ENCODE results near the gene NTM.

NTM gene

DNA sequence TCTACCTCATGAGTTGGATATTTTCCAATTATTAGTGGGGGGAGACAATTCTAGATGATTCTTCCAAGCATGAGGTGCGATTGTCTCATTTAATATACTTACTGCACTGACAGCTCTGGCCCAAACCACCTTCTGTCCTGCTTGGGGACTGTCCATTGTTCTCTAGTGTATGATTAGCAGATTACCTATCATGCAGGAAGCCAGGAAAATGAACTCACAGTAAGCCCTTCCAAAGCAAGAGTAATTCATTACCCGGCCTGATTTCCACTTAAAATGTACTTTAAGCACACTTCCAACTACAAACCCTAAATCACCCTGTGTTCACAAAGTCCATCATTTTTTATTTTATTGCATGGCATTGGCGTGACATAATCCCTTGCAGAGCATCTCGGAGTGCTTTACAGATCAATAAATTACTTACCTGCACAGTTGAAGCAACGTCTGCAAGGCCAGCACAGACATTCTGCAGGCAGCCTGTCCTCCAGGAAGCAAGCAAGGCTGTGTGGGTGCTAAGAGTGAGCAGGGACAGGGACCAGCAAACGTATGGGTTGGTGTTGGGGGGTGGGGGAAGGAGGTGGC lies 838.2 kb downstream of the NTM start:
- DNase-seq = no peak
- Histone ChIP-seq H3K4me1 (no peaks in the 10 kb centered on the region), H3K9me3 (no peaks in the 10 kb centered on the region), H3K27me3 (no peaks in the 10 kb centered on the region), H3K4me3 (ENCODE audit: low read depth, low read length) (no peak overlapping the region), H3K36me3 (no peaks in the 10 kb centered on the region)
- TF ChIP-seq, protein P1, sequence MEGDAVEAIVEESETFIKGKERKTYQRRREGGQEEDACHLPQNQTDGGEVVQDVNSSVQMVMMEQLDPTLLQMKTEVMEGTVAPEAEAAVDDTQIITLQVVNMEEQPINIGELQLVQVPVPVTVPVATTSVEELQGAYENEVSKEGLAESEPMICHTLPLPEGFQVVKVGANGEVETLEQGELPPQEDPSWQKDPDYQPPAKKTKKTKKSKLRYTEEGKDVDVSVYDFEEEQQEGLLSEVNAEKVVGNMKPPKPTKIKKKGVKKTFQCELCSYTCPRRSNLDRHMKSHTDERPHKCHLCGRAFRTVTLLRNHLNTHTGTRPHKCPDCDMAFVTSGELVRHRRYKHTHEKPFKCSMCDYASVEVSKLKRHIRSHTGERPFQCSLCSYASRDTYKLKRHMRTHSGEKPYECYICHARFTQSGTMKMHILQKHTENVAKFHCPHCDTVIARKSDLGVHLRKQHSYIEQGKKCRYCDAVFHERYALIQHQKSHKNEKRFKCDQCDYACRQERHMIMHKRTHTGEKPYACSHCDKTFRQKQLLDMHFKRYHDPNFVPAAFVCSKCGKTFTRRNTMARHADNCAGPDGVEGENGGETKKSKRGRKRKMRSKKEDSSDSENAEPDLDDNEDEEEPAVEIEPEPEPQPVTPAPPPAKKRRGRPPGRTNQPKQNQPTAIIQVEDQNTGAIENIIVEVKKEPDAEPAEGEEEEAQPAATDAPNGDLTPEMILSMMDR (IDR thresholded peaks at IDR 0.05; ENCODE audit: low read depth, low read length) = no peak

DNA sequence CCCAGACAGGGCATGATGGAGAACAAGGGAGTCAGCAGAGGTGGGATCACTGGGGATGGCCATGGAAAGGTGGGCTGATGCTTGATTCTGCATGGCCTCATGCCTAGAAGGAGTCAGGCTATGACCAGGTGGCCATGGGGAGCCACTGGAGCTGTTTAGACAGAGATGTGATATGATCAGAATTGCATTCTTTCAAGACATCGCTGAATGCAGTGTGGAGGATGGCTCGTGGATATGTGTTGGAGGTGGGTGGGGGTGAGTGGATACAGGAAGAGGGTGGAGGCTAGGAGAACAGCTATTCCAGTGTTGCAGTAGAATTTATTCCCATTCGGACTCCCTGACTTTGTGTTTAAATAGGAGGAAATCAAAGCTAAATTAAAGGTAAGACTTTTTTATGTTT lies 841.1 kb downstream of the NTM start:
- Histone ChIP-seq H3K9me3 (no peaks in the 10 kb centered on the region; the same call in 1 of the 2 replicates), H3K36me3 (no peaks in the 10 kb centered on the region), H3K4me3 (ENCODE audit: low read depth, low read length) (no peak overlapping the region), H3K4me1 (no peaks in the 10 kb centered on the region), H3K27me3 (no peaks in the 10 kb centered on the region)
- TF ChIP-seq, protein P1 (IDR thresholded peaks at IDR 0.05; ENCODE audit: low read depth, low read length) = no peak
- DNase-seq = no peak

DNA sequence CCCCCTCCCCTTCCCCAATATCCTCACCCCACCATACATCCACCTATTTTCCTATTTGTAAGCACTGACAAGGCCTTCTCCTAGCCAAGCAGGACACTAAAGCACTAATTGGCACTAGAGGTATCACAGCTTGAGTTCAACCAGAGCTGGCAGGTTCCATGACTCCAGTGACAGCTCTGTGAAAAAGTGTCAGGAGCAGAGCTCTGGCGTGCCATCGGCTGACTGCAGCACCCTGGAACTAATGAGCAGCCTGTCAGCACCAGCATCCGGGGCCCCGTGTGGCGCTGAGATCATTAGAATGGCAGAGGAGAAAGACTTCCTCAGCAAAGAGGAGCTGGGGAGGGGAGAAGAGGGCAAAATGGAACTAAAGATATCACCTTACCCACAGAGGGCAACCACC lies 847.4 kb downstream of the NTM start:
- H3K4me3 ChIP-seq (ENCODE audit: low read depth, low read length) = no peak overlapping the region
- no peaks in the 10 kb centered on the region for H3K4me1 ChIP-seq
- H3K36me3 ChIP-seq = no peaks in the 10 kb centered on the region
- no peaks in the 10 kb centered on the region; the same call in 1 of the 2 replicates for H3K9me3 ChIP-seq
- TF ChIP-seq, protein P1 (IDR thresholded peaks at IDR 0.05; ENCODE audit: low read depth, low read length) = no peak
- H3K27me3 ChIP-seq = no peaks in the 10 kb centered on the region
- DNase-seq = no peak

DNA sequence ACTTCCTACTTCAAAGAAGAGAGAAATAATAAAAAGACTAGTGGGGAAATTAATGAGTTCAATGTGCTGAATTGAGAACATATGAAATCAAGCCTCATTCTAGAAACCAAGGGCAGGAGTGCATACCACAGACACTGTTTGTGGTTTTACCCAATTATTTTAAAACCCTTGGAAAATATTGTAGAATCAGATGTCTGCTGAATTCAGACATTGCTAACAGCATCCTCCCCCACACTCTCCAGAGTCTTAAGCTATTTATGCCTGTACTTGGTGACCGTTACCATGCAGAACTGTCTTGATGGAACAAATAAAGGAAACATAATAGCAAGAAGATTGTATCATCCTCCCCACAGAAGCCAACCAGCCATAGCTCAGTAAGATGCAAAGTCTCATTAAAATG lies 850.1 kb downstream of the NTM start:
- no peaks in the 10 kb centered on the region for H3K27me3 ChIP-seq
- H3K4me3 ChIP-seq (ENCODE audit: low read depth, low read length) = no peak overlapping the region
- H3K4me1 ChIP-seq = no peaks in the 10 kb centered on the region
- no peaks in the 10 kb centered on the region for H3K36me3 ChIP-seq
- no peaks in the 10 kb centered on the region; the same call in 1 of the 2 replicates for H3K9me3 ChIP-seq
- TF ChIP-seq, protein P1 (IDR thresholded peaks at IDR 0.05; ENCODE audit: low read depth, low read length) = no peak
- DNase-seq = no peak

DNA sequence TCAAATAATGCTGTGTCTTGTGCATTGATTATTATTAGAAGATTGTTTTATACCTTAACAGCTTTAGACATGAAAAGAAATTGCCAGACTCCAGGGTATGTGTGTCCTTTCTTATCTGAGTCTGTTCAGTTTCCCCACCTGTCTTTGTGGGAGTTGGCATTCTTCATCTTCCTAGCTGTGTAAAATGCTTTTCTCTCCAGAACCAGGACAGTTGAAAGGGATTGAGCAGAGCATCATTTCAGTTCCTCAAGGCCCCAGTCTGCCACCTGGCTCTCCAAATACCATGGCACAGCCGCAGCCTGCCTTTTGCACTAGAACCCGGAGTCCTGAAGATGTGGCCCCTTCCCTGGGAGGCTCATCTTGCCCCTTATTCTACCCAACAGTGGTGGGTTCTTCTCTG lies 851.9 kb downstream of the NTM start:
- no peak for DNase-seq
- H3K9me3 ChIP-seq = no peaks in the 10 kb centered on the region; the same call in 1 of the 2 replicates
- no peak overlapping the region for H3K4me3 ChIP-seq (ENCODE audit: low read depth, low read length)
- no peaks in the 10 kb centered on the region for H3K4me1 ChIP-seq
- TF ChIP-seq, protein P1 (IDR thresholded peaks at IDR 0.05; ENCODE audit: low read depth, low read length) = no peak
- H3K27me3 ChIP-seq = no peaks in the 10 kb centered on the region
- H3K36me3 ChIP-seq = no peaks in the 10 kb centered on the region

DNA sequence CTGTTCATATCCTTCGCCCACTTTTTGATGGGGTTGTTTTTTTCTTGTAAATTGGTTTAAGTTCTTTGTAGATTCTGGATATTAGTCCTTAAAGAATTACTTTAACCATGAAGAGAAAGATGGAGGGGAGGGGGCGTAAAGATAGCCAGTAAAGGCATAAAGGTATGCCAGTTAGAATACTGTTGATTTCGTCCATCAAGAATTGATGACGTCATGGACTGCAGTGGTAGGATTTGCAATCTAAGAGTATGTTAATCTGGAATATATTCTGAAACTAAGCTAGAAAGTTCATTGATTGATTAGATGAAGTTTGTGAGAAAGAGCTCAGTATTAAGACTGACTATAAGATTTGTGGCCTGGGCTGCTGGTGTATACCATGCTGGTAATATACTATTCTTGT lies 856.1 kb downstream of the NTM start:
- TF ChIP-seq, protein P1 (IDR thresholded peaks at IDR 0.05; ENCODE audit: low read depth, low read length) = no peak

More for the DNA sequence above, 856.1 kb downstream of the NTM start:
- DNase-seq = no peak
- Histone ChIP-seq H3K4me1 (no peaks in the 10 kb centered on the region), H3K27me3 (no peaks in the 10 kb centered on the region), H3K9me3 (no peaks in the 10 kb centered on the region; the same call in none of the 2 replicates), H3K36me3 (no peaks in the 10 kb centered on the region), H3K4me3 (ENCODE audit: low read depth, low read length) (no peak overlapping the region)

Measured in BE2C (cell line).